Measurements from ENCODE around the gene MALL.
"Not testable (repeated sequence)": the region's sequence is repeated elsewhere in the genome, so short reads cannot be mapped to it uniquely, and the experiment has no call there.

Gene MALL

GRCh38 chr2:110115291-110116032 lies at the start of gene MALL:
MALL (minus strand) TSS chr2:110115822; CDS start chr2:110115792, 30 bp downstream.
- no peak for DNase-seq

GRCh38 chr2:110157153-110157793 lies 41.7 kb upstream of the MALL start:
- peak; percentile 24 for DNase-seq

- DNase-seq = not testable (repeated sequence)
These were observed 39.2 kb upstream of the MALL start for GRCh38 chr2:110154828-110155227.

- DNase-seq = not testable (repeated sequence)
These were observed 38.6 kb upstream of the MALL start for GRCh38 chr2:110154188-110154587.

- no peak for DNase-seq
These were observed 37.8 kb upstream of the MALL start for GRCh38 chr2:110153416-110153815.

GRCh38 chr2:110152943-110153342 lies 37.3 kb upstream of the MALL start:
- no peak for DNase-seq

- no peak for DNase-seq
These were observed 34.0 kb upstream of the MALL start for GRCh38 chr2:110149330-110150220.

- DNase-seq = no peak
These were observed 31.3 kb upstream of the MALL start for GRCh38 chr2:110146945-110147332.

- no peak for DNase-seq
These were observed 30.7 kb upstream of the MALL start for GRCh38 chr2:110146183-110146944.

- DNase-seq = no peak
These were observed 28.4 kb upstream of the MALL start for GRCh38 chr2:110143982-110144381.

- DNase-seq = no peak
These were observed 24.8 kb upstream of the MALL start for GRCh38 chr2:110140401-110140800.

- no peak for DNase-seq
These were observed 18.4 kb upstream of the MALL start for GRCh38 chr2:110134025-110134424.

GRCh38 chr2:110131166-110131565 lies 15.5 kb upstream of the MALL start:
- DNase-seq = no peak

- no peak for DNase-seq
These were observed 15.1 kb upstream of the MALL start for GRCh38 chr2:110130757-110131156.

GRCh38 chr2:110126906-110127305 lies 11.3 kb upstream of the MALL start:
- no peak for DNase-seq

- DNase-seq = no peak
These were observed 10.6 kb upstream of the MALL start for GRCh38 chr2:110126086-110126773.

- DNase-seq = no peak
These were observed 9.5 kb upstream of the MALL start for GRCh38 chr2:110124939-110125691.

GRCh38 chr2:110124038-110124825 lies 8.6 kb upstream of the MALL start:
- DNase-seq = no peak

GRCh38 chr2:110121592-110121991 lies 6.0 kb upstream of the MALL start:
- DNase-seq = no peak

GRCh38 chr2:110121052-110121334 lies 5.4 kb upstream of the MALL start:
- DNase-seq = no peak

Measured in activated CD4-positive, alpha-beta T cell treated with anti-CD3 and anti-CD28 coated beads for 48 hours (primary cell).